GM19438 (cell line): ENCODE data around the gene KIAA0825.
"Not testable (repeated sequence)": the region's sequence is repeated elsewhere in the genome, so short reads cannot be mapped to it uniquely, and the experiment has no call there.

ENCODE experiments used
- ATAC-seq: cut with Tn5 transposase; IDR thresholded peaks from one replicate; pipeline ENCODE4 v1.9.1; 2021; ENCODE audit warnings: low read depth; ENCODE audit not compliant: unreplicated experiment

KIAA0825 gene

DNA sequence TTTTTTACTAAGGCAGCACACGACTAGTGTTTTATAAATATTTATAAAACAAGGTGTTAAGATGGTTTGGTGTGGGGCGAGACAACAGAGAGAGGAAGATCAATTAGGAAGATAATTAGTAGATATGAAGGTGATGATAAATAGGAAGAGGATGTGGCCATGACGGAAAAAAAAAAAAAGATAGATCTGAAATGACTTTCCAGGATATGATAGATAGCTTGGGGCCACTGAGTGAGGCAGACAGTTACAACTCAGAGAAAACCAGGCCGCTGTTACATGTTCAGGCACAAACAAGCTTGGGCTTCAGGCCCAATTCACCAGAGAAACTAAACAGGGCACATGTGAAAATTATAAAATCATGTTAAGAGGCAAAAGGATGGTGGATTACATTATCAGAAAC is 43.2 kb downstream of the KIAA0825 start:
- ATAC-seq = no peak

DNA sequence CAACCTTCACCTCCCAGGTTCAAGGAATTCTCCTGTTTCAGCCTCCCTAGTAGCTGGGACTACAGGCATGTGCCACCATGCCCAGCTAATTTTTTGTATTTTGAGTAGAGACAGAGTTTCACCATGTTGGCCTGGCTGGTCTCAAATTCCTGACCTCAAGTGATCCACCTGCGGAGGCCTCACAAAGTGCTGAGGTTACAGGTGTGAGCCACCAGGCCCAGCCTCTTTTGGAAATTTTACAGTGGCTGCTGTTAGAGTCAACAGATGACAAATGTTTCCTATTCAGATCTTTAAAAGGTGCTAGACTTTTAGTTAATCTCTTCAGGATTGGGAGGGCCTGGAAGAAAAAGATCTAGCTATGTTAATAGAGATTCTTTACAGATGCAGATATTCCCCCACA is 45.1 kb downstream of the KIAA0825 start:
- not testable (repeated sequence) for ATAC-seq

DNA sequence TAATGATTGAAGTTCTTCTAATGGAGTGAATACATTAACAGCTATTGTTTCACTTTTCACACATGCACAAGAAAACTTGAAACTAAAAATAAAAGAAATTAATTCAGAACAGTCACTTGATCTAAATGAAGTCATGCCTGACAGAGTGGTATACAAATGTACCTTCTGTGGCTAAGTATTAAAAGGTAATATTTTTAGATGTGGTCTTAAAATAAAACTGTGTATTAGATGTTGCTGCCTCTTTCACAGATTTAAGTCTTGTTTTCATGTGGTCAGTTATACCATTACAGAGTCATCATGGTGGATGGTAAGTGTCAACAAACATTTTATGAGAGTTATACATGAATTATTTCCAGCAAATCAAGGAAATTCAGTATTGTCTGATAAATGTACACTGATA is 47.0 kb downstream of the KIAA0825 start:
- no peak for ATAC-seq

DNA sequence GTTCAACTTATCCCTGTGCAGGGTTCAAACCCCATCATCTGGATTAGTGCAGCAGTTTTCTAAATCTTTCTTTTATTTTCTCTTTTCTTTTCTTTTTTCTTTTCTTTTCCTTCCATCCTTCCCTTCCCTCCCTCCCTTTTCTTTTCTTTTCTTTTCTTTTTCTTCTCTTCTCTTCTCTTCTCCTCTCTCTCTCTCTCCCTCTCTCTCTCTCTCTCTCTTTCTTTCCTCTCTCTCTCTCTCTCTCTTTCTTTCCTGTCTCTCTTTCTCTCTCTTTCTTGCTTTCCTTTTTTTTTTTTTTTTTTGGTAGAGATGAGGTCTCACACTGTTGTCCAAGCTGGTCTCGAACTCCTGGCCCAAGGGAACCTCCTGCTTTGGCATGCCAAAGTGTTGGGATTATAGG is 53.6 kb downstream of the KIAA0825 start:
- ATAC-seq = no peak

DNA sequence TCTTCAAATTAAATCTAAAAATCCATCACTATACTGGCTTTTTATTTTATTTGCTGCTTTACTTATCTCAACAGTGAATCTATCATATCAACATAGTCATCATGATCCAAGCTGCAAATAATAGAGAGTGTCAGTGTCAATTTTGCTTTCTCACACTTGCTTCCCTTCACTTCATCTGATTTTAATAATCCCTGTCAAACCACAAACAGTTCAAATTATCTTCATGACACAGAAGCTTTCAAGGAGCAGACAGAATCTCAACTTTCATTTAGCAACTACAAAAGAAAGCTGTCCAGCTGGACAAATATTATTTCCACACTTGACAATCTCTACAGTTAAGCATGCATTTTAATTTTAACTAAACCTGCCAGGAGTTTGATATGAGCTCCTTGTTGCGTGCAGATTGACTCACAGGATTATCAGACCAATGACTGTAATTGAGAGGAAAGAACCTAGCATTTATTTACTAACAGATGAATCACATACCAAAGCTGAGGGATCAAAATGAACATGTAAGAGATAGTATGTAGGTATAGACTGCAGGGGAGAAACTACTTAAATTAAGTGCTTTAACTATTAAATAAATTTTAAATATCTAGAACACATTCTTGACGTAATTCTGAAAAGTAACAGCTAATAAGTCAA is 56.0 kb downstream of the KIAA0825 start:
- no peak for ATAC-seq

DNA sequence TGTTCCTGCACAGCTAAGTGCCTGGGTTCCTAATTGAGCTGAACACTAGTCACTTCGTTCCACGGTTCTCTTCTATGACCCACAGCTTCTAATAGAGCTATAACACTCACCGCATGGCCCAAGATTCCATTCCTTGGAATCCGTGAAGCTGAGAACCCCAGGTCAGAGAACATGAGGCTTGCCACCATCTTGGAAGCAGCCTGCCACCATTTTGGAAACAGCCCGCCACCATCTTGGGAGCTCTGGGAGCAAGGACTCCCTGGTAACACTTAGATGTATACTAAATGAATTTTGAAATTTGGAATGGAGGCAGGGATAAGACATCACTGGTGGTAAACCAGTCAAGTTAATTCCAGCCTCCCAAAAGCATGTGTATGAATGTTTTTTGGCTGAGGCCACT is 60.4 kb downstream of the KIAA0825 start:
- no peak for ATAC-seq

DNA sequence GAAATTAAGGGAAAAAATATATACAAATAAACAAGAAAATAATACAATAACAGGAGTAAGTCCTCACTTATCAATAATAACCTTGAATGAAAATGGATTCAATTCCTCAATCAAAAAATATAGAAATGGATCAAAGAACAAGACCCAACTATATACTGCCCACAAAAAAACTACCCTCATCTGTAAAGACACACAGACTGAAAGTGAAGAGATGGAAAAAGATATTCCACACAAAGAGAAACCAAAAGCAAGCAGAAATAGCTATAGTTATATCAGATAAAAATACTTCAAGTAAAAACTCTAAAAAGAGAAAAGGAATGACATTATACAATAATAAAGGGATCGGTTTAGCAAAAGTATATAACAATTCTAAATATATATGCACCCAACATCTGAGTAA is 66.5 kb downstream of the KIAA0825 start:
- no peak for ATAC-seq

DNA sequence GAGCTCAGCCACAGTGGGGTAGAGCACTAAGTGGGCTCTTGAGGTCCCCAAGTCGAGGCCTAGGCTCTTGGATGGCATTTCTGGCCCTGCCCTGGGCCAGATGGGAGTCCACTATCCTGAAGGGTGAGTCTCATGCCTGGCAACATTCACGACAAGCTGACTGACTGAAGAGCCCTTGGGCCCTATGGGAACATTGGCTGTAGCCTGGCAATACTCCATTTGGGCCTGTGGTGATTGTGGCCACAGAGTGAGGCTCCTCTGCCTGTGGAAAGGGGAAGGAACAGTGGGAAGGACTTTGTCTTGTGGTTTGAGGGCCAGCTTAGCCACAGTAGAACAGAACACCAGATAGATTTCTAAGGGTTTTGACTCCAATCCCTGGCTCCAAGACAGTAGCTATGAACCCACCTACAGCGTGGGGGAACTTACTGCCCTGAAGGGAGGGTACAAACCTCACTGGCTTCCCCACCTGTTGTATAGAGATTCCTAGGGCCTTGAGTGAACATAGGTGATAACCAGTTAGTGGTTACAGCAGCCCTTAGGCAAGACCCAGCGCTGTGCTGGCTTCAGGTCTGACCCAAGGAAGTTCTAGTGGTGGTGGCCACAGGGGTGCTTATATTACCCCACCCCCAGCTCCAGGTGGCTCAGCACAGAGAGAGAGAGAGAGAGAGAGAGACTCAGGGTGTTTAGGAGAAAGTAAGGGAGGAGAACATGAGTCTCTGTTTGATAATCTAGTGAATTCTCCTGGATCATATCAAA is 72.4 kb downstream of the KIAA0825 start:
- ATAC-seq = no peak

DNA sequence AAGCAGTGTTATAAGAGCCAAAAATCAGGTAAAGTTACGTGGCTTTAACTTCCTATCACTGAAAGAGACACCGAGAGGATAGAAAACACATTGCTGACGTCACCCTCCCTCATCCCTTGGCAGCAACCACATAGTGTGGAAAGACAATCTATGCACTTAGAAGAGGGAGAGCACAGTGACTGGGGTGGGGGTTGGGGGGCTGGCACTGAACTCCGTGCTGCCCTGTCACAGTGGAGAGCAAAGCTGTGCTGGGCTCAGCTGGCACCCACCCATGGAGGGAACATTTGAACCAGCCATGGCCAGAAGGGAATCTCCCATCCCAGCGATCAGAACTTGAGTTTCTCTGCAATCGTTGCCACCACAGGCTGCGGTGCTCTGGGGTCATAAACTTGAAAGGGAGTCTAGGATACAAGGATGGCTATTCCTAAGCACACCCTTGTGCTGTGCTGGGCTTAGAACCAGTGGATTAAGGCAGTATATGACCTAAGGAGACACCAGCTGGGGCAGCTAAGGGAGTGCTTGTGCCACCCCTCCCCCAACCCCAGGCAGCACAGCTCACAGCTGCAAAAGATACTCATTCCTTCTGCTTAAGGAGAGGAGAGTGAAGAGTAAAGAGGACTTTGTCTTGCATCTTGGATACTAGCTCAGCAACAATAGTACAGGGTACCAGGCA is 73.4 kb downstream of the KIAA0825 start:
- ATAC-seq = no peak

DNA sequence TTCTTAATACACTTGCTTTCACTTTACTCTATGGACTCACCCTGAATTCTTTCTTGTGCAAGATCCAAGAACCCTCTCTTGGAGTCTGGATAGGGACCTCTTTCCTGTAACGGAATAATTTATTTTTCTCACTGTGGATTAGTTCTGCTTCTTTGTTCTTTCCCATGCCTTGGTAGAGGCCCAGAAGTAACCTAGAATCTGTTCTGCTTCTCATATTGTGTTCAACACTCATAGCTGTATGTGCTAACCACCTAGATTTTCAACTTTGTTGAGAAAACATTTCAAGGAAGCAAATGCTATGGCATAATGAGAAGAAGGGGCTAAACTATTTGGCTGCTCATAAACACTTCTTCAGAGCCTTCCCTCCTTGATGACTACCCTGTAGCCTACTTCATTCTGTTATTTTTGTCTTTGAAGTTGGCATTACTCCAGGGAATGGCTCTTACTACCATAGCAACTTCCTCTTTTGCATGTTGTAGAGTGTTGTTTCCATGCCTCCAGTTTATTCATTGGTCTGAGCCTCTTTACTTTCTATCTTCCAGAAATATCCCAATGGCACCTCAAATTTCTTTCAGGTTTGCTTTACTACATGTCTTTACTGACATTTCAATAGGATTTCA is 74.3 kb downstream of the KIAA0825 start:
- ATAC-seq = peak; percentile 72

DNA sequence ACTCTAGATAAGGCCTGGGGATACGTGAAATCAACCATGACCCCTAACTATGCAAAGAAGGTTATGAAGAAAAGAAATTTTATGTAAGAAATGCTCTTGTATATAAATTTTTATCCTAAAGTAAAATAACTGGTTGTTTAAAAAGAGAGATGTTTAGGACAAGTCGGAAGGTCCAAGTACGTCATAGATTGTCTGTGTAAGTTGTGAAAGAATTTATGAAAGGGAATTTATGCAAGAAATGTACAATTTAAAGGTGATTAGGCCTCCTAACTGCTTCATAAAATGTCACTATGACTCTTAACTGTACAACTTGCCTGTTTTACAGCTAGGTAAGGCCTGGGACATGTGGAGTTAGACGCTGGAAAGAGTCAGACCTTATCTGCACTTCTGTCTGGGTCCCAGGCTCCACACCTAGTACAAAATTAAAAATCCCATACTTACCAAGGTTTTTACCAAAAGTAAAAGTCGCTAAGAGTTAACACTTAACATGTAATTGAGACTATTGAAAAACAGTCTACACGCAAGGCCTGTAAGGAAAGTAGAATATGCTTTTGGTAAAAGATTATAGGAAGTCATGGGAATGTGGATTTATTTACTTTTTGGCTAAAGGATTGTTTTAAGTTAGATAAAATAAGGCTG is 77.4 kb downstream of the KIAA0825 start:
- ATAC-seq = no peak

DNA sequence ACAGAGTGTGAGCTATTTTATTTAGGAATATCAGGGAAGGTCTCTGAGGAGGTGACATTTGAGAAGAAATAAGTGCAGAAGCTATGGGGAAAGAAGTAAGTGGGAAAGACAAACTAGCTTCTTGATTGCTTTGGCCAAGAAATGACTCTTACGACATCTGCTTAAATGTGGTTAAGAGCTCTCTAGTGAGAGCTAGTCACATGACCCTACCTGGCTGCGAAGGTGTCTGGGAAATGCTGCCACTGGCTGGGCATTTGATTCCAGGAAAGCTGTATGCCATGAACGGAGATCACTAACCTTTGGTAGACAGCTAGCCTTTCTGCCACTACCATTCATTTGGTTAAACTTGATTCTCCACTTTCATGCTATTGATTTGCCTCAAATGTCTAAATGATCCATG is 80.1 kb downstream of the KIAA0825 start:
- no peak for ATAC-seq

DNA sequence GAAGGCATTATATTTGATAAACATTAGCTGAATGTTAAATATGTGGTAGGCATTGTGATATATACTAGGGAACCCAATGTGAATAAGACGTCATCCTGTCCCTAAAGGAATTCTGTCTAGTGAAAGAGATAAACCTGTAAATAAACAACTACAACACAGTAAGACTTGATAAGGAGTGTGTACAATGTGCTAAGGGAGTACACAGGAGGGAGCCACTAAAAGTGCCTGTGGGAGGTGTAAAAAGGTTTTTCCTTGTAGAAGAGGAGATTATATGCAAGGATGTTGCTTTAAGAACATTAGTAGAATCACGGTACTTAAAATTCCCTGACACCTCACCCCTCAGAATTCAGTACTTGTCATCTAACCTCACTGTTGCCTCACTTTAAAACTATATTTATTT is 91.7 kb downstream of the KIAA0825 start:
- no peak for ATAC-seq

DNA sequence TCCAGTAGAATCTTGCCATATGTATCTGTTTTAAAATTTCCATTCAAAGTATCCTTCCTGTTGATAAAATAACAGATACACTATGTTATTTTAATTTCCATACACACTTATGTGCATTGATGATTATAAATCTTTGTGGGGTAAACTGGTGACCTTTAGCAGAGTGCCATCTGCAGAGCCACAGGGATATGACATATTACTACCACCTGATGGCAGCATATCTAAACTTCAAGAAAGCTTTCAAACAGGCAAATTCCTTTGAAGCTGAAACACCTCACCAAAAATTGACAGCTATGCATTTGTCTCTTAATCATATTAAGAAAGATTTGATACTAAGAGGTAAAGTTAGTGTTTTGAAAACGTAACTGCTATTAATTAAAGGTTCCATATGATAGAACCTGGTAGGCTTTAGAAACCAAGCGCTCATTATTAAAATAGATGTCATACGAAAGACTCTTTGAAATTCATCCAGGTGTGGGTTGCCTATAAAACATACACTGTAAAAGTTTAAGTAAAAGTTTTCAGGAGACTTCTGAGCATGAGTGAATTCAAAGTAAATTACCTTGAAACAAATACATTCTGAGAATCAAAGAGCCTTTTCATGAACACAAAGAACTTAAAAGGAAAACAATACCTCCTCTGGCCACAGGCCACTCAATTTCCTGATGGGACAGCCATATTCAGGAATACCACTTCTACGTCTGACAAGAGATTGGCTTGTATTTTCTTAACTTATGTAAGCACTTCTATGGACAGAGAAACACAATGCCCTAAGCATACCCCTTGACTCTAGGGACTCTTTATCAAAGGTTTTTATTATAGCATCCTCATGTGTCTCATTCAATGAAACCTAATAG is 93.3 kb downstream of the KIAA0825 start:
- peak; percentile 66 for ATAC-seq

DNA sequence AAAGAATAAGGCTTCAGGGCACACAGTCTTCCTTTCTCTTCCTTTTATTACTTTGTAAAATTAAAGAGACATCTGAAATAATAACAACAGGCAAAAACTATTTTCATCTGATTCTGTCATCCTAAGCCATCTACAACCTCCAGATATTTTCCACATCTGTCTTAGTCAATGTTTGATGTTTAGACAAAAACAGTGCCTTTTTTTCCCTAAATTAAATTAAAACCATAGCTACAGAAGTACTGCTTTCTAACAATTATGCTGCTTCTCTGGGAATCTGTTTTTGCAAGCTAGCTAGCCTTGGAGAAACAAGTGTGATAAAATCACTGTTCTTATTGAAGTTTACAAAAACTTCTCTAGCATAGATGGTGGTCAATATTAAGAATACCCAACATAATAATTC is 95.4 kb downstream of the KIAA0825 start:
- ATAC-seq = no peak

DNA sequence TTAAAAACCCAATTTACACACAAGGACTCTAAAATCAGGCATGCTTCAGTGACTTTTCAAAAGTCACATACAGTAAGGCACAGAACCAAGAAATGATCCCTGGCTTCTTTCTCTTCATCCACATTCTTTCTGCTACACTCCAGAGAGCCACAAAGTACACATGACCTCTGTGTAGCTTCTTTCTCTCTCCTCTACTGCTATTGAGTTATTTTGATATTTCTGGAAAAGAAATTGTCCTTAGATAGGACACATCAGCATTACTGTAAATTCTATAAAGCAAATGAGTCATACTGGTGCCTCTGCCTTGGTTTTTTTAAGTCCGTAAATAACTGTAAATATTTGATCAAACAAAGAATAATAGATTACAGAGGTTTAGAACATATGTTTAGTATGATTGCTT is 96.3 kb downstream of the KIAA0825 start:
- ATAC-seq = no peak

DNA sequence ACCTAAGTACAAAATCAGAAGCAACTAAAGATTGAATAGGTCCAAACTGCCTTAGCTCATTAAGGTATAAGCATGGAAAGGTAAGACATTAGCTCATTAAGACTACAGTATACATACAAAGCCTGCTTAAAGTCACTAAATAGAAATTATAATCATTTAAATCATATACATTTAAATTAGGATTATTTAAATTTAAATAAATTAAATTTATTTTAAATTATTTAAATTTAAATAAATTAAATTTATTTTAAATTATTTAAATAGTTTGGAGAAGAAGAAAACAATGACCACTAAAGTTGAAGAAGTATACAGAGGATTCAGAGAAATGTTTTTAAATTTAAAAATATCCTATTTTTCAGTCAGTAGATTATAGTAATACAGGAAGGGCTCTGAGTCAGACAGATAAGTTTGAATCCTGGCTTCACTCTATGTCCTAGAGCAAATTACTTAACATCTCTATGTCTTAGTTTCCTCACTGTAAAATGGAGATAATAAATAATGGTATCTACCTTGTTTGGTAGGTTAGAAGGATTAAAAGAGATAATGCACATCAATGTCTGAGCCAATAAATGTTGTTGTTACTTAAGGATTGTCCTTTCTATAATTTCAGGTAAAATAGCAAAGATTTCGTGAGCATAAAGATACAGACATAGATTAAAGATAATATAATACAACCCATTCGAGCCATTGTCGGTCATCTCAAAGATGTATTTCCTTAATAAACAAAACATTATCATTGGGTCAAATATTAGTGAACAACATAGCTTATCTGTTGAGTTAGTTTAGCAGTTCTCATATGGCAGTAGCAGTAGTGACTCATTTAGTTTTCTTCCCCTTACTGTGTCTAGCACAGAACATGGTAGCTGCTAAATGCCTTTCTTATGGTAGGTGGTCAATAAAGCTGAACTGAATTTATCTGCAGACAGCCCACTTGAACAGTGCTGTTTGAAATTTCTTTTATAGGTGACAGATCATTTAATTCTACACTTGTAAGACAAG is 100.6 kb downstream of the KIAA0825 start:
- no peak for ATAC-seq

DNA sequence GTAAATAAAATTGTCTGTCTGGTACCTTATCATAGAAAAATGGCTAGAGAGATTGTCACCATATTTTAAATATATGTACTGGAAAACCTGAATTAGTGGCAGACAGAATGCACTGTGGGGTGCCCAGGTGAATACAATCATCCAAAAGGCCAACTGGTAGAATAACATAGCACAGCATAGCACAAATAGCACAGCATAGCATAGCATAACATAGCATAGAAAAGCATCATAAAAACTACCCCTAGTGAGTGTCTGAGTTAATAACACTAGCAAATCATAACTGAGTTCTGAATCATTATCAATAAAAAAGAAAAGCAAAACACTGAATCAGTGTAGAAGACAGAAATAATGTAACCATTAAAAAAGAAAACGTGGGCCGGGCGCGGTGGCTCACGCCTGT is 102.3 kb downstream of the KIAA0825 start:
- ATAC-seq = no peak
